NCI-H226 (cell line): ENCODE data around the gene TTPAL.

Source experiments
- DNase-seq: peaks from one replicate; pipeline ENCODE4 v3.0.0-alpha.2; 2015

TTPAL gene

GRCh38 chr20:44442298-44443070 is 33.2 kb upstream of the TTPAL start:
- peak; percentile 7 for DNase-seq

DNA sequence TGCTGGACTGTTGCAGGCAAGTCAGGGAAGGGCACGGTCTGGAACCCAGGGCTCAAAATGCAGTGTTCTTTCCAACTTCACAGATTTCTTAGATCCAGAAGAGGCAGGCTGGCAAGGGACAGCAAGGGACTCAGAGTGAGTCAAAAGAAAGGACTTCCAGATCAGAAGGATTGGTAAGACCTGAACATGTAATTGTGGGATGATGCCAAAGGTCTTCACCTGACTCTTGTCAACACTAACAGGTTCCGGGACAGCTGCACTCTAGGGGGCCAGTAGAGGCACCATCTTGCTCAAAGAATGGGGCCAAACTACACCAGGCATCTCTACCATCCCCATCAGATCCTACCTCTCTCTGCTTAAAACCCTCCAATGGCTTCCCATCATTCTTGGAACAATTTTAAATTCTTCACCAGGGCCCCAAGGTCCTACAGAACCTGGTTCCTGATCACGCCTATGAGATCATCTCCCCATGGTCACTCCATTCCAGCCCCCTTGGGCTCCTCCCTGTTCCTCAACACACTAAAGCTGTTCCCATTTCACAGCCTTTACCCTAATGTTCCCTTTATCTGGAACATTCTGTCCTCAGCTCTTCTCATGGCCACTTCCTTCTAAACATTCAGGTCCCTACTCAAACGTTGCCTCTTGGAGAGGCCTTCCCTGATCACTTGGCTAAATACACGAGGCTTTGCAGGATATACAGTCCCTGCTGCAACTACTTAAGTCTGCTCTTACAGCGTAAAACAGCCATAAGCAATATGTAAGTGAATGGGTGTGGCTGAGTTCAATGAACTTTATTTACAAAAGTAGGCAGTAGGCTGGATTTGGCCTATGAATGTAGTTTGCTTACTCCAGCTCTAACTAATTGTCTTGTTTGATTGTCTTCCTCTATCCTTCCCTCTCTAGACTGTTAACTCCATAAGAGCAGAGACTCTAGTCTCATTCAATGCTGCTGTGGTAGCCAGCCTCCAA is 29.6 kb upstream of the TTPAL start:
- DNase-seq: no peak

- no peak for DNase-seq
These were observed 27.8 kb upstream of the TTPAL start for GRCh38 chr20:44447827-44448419.

GRCh38 chr20:44448753-44449546 is 26.7 kb upstream of the TTPAL start:
- DNase-seq: no peak

DNA sequence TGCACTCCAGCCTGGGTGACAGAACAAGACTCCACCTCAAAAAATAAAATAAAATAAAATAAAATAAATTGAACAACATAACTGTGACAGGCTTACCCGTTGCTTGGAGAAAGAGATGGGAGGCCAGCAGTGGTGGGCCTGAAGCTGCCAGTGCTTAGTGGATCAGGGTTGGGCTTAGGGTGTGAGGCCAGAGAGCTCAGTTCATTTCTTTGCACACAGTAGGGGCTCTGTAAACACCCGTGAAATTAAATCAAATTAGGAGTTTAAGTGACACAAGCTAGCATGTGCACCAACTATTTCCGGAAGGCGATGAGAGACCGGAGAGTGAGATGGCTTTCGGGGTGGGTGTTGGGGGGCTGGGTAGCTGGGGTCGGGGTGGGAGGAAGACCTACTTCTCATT is 25.8 kb upstream of the TTPAL start:
- no peak for DNase-seq

- no peak for DNase-seq
These were observed 25.3 kb upstream of the TTPAL start for GRCh38 chr20:44450281-44450889.

- no peak for DNase-seq
These were observed 24.7 kb upstream of the TTPAL start for GRCh38 chr20:44450903-44451450.

GRCh38 chr20:44454306-44454963 is 21.2 kb upstream of the TTPAL start:
- no peak for DNase-seq

- no peak for DNase-seq
These were observed 20.5 kb upstream of the TTPAL start for GRCh38 chr20:44455126-44455525.

DNA sequence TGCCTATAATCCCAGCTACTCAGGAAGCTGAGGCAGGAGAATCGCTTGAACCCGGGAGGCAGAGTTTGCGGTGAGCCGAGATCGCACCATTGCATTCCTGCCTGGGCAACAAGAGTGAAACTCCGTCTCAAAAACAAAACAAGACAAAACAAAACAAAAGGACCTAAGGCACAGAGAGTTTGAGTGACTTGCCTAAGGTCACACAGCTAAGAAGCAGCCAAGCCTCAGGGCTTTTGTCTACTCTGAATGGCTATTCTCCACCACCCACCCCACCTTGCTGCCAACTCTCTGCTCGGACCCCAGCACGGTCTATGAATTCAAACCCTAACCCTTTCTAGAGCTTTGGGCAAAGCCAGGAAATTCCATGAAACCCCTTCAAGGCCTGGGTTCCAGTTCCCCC is 19.1 kb upstream of the TTPAL start:
- DNase-seq: no peak

DNA sequence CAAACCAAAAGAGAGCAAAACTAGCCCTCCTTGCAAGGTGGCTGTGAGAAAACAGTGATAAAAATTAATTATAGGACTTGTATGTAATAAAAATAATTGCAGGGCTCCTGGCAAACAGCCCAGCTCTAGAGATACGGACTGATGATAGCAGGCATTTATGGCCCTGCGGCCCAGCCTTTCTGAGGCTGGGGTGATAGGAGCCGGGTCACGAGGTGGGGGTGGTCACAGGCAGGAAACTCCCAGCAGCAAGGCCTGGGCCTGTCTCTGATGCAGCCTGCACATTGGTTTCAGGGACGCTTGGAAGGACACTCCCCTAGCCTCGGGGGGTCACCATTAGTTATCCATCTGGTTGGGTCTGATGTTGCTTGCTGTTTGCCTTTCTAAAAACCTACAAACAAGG is 18.7 kb upstream of the TTPAL start:
- no peak for DNase-seq

GRCh38 chr20:44459271-44459670 is 16.4 kb upstream of the TTPAL start:
- no peak for DNase-seq

DNA sequence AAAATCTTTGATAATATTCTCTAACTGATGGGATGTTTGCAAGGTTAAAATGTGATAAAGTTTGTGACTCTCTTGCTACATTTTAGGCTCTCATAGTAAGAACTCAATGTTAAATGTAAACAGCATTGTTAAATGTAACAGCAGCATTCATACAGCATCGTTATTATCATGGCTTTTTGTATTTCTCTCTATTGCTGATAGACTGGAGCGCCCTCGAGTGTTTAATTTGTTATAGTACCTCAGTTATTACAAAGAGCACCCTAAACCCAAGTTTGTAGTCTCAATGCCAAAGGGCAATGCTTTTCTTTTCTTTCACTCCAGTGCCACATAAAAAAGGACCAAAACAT is 14.9 kb upstream of the TTPAL start:
- peak; percentile 22 for DNase-seq

DNA sequence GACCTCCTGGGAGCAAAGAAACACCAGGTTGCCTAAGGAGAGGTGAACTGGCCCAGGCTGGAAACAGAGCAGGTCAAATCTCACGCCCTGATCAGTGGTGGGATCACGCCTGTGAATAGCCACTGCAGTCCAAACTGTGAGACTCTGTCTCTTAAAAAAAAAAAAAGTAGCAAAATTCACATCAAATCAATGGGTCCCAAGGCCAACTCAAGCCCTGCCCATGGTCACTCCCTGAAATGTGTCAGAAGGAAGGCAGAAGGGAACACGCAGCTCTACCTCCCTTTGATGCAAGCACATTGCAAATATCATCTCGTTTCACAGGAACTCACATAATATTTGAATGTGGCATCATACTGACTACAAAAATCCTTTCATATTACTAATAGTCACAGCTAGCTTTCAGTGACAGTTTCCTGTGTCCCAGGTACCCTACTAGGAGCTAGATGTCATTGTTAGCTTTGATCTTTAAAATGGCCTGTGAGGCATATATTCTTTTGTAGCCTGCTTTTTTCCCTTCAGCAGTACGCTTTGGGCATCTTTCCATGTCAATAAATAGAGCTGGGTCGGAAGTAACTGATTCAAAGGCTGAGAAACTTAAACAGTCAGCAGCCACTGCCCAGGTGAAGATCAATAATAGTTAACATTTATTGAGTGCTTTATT is 14.4 kb upstream of the TTPAL start:
- DNase-seq: no peak

GRCh38 chr20:44461803-44462174 is 13.9 kb upstream of the TTPAL start:
- no peak for DNase-seq

DNA sequence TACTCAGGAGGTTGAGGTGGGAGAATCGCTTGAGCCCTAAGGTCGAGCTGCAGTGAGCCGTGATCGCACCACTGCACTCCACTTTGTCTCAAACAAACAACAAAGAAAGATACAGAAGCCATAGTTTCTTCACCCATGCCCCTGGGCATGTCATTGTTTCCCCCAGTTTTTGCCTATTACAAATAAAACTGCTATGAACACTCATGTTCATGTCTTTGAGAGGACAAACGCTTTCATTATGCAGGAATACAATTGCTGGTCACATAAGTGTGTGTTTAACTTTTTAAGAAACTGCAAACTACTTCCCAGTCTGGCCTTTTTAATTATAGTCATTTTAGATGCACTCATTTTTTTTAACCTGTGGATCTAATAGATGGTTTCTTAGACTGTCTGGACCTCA is 12.2 kb upstream of the TTPAL start:
- DNase-seq: no peak

DNA sequence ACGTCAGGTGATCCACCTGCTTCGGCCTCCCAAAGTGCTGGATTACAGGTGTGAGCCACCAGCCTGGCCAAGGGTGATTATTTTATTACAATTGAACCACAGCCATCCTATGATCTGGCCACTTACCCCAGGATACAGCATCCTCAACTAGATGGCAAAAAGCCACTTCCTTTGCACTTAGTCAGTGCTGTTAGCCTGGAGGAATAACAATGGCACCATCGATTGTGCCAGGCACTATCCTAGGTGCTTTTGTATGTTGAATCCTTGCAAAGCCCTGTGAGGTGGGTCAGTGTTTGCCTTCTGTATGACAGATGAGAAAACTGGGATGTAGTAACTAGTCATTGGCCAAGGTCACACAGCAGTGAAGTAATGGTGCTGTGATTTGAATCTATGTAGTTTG is 11.2 kb upstream of the TTPAL start:
- DNase-seq: no peak

DNA sequence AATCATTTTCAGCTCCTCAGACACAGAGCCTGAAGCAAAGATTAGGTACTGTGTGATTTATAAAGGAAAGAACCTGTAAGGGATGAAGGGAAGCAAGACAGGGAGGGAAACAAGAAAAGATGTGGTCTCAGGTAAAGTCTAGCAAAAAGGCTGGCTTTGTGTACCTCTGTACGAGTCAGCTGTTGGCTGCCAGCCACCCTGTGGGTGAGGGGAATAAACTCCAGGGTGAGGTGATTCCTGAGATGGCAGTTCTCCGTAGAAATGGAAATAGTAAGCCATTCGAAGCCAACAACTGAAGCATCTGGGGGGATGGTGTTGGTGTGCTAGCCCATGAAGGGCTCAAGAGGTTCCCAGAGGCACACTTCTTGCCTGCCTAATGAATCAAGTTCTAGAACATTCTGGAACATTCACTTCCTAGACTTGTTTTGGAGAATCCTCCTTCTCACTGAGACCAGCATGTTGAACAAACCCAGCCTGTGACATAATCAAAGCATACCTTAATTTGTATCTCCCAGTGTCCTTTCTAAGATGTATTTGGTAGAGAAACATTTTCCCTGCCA is 10.6 kb upstream of the TTPAL start:
- DNase-seq: no peak

DNA sequence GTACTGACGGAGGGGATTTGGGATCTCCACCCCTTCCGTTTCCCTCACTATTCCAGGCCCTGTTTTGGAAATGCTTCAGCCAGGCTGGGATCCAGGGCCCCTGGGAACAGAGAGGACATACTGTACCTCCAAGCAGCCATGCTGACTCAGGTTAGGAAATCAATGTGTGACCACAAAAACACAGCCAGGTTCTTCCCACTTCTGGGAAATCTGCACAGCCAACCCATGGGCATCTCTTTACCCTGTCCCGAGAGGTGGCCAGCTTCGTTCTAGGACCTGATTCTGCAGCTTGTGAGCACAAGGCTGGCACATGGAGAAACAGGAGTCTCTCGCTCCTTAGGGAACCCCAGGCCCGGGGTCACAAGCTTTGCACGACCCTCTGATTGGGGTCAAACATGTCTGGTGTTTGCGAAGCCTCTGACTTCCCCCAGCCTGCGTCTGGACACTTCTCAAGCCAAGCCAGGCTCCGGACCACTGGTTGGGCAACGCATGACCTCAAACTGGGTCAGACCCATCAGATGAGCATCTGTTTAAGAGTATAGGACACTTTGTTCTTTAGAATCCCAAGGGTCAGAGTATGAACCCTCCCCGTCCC is 8.3 kb upstream of the TTPAL start:
- no peak for DNase-seq

DNA sequence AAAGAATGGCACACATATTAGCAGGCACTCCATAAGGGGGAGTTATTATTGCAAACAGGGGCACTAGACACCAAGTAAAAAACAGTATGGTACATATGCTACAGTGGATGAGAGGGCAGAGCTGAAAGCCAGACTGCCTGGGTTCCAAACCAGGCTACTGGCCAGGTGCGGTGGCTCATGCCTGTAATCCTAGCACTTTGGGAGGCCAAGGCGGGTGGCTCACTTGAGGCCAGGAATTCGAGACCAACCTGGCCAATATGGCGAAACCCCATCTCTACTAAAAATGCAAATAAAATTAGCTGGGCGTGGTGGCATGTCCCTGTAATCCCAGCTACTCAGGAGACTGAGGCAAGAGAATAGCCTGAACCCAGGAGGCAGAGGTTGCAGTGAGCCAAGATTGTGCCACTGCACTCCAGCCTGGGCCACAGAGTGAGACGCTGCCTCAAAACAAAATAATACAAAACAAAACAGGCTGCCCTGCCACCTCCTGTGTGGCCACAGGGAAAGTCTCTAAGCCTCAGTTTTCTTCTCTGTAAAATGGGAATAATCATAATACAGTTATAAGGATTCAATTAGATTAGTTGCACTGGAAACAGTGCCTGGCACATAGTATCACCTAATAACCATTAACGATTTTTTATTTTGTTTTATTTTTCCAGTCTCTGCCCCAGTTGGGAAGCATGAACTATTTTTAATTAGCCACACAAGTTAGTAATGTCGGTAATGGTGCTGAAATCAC is 7.5 kb upstream of the TTPAL start:
- no peak for DNase-seq
